Measurements from ENCODE around the gene FIZ1. TPM values are rescaled to one million over a fixed set of nuclear protein-coding genes. Genes with fewer than 3 reads are reported as not detected.

FIZ1 gene
- total and polyA plus RNA-seq, 2 experiments from 2014 or later: 5.4 to 10.1 TPM

- TF ChIP-seq NANOG (IDR thresholded peaks at IDR 0.05; ENCODE audit: borderline replicate concordance) (no peak), CREB1 (CRISPR knock-in tag; IDR thresholded peaks at IDR 0.05; ENCODE audit: low read depth) (no peak), ZNF331 (CRISPR knock-in tag; IDR thresholded peaks at IDR 0.05; ENCODE audit: low read depth) (no peak), STAT1 (IDR thresholded peaks at IDR 0.05; ENCODE audit: unreplicated experiment) (no peak), ZNF114 (CRISPR knock-in tag; IDR thresholded peaks at IDR 0.05) (no peak), ETS1 (IDR thresholded peaks at IDR 0.05) (no peak), POLR2AphosphoS5 (IDR thresholded peaks at IDR 0.05; ENCODE audit: low read depth) (no peak)
These were observed 21.3 kb upstream of the FIZ1 start (continued) for GRCh38 chr19:55620410-55621204.

GRCh38 chr19:55619286-55619685, 20.0 kb upstream of the FIZ1 start:
- H3K79me2 ChIP-seq (replicated peaks; ENCODE audit: insufficient read depth): peaks cover 9% of the 10 kb centered on the region
- H2AFZ ChIP-seq: no peak overlapping the region
- Mint-ChIP-seq H3K4me1 (peaks cover 11% of the 10 kb centered on the region; the same call in 2 of the 3 replicates), H3K27me3 (ENCODE audit: insufficient read depth, low read depth, poor library complexity) (peaks cover 17% of the 10 kb centered on the region), H3K4me3 (no peak overlapping the region), H3K27ac (no peak overlapping the region), H3K9me3 (peaks cover 5% of the 10 kb centered on the region), H3K36me3 (ENCODE audit: low read depth) (peaks cover 51% of the 10 kb centered on the region)
- H3K4me2 ChIP-seq: no peak overlapping the region
- no peak overlapping the region for H3K4me3 ChIP-seq
- ATAC-seq: no peak
- no peak for DNase-seq (ENCODE audit: low spot score)
- H3K4me1 ChIP-seq (ENCODE audit: insufficient read depth): no peaks in the 10 kb centered on the region
- H4K20me1 ChIP-seq (replicated peaks; ENCODE audit: insufficient read depth): peaks cover 5% of the 10 kb centered on the region
- no peaks in the 10 kb centered on the region for H3K27me3 ChIP-seq (ENCODE audit: insufficient read depth)
- no peaks in the 10 kb centered on the region for H3K36me3 ChIP-seq (ENCODE audit: insufficient read depth)
- no peaks in the 10 kb centered on the region for H3K9me2 ChIP-seq (ENCODE audit: insufficient read depth)
- H3F3A ChIP-seq (replicated peaks; ENCODE audit: low read depth): peaks cover 5% of the 10 kb centered on the region; the same call in 1 of the 2 replicates
- no peak overlapping the region for H3K27ac ChIP-seq (ENCODE audit: low read depth)
- no peak for TF ChIP-seq JUNB (IDR thresholded peaks at IDR 0.05; ENCODE audit: unreplicated experiment)
- TF ChIP-seq STAT1 (IDR thresholded peaks at IDR 0.05; ENCODE audit: unreplicated experiment): no peak
- TF ChIP-seq REST (IDR thresholded peaks at IDR 0.05; ENCODE audit: unreplicated experiment): no peak
- no peak for TF ChIP-seq EZH2phosphoT487 (IDR thresholded peaks at IDR 0.05; ENCODE audit: unreplicated experiment)
- TF ChIP-seq CREB1 (CRISPR knock-in tag; IDR thresholded peaks at IDR 0.05; ENCODE audit: low read depth): no peak
- no peak for TF ChIP-seq ETS1 (IDR thresholded peaks at IDR 0.05)
- TF ChIP-seq ZNF462 (CRISPR knock-in tag; IDR thresholded peaks at IDR 0.05): no peak
- no peak for TF ChIP-seq EZH2 (IDR thresholded peaks at IDR 0.05; ENCODE audit: low read depth, unreplicated experiment)
- TF ChIP-seq NANOG (IDR thresholded peaks at IDR 0.05; ENCODE audit: borderline replicate concordance): no peak
- no peak for TF ChIP-seq POLR2AphosphoS5 (IDR thresholded peaks at IDR 0.05; ENCODE audit: low read depth)
